GM12874 (cell line): ENCODE data around the gene TMCC3.

Experiments
- TF ChIP-seq, protein P1 (sequence below): IDR thresholded peaks from 2 replicates; pipeline ENCODE4 v1.5.1; 2011; ENCODE audit warnings: low read depth, mild to moderate bottlenecking, control low read depth, low read length, moderate library complexity; ENCODE audit not compliant: insufficient read depth

Gene TMCC3

DNA sequence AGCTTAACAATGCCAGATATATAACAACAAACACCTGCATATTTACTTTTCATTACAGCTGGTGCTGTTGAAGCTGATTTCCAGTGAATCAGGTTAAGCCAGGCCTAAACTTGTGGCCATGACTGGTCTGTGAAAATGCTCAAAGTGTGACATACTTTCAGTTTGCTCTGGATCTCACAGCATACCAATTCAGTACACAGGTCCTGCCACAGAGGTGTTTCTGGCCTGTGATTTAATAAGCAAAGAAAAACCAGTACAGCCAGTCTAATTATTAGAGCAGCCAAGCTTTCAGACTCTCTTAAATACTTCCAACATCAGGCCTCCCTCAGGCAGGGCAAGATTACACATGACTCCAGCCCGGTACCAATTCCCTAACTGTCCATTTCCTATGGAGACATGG lies 27.4 kb upstream of the TMCC3 start:
- TF ChIP-seq, protein P1, sequence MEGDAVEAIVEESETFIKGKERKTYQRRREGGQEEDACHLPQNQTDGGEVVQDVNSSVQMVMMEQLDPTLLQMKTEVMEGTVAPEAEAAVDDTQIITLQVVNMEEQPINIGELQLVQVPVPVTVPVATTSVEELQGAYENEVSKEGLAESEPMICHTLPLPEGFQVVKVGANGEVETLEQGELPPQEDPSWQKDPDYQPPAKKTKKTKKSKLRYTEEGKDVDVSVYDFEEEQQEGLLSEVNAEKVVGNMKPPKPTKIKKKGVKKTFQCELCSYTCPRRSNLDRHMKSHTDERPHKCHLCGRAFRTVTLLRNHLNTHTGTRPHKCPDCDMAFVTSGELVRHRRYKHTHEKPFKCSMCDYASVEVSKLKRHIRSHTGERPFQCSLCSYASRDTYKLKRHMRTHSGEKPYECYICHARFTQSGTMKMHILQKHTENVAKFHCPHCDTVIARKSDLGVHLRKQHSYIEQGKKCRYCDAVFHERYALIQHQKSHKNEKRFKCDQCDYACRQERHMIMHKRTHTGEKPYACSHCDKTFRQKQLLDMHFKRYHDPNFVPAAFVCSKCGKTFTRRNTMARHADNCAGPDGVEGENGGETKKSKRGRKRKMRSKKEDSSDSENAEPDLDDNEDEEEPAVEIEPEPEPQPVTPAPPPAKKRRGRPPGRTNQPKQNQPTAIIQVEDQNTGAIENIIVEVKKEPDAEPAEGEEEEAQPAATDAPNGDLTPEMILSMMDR, result no peak

DNA sequence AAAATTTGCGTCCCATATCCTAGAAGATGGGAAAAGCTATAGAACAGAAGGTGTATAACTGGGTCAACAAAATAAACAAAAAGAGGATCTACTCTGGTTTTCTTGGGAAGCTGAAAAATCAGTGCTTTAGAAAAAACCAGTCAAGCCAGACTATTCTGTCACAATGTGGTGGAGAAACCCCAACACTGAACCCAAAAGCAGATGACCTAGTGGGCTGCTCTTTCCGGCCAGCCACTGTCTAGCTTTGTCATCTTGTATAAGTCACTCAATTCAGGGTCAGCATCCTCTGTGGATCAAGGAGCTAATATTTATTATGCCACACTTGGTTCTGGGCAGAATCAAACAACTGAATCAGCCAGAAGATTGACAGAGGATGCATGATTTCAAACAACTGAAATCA lies 26.6 kb upstream of the TMCC3 start:
- TF ChIP-seq, protein P1, result no peak

DNA sequence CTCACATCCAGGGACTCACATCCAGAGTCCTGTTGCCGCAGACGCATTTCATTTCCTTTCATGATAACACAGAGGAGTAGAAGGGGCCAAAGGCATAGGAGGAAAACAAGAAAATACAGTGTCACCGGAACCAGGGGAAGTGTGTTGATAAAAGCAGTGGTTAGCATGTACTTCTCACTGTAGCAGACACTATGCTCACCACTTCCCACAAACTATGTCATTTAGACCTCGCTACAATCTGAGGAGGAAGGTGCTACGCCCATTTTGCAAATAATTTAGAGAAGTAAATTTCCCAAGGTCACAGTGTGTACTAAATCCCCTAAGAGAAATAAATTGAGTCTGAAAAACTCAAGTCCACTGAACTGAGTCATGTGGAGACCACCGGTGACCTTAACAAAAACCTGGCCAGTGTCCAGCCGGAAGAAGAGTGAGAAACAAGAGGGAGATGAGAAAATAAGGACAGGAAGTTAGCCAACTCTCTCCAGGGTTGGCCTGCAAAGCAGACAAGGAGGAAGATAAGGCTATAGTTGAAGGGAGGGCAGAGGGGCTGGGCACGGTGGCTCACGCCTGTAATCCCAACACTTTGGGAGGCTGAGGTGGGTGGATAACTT lies 25.8 kb upstream of the TMCC3 start:
- TF ChIP-seq, protein P1, result no peak

DNA sequence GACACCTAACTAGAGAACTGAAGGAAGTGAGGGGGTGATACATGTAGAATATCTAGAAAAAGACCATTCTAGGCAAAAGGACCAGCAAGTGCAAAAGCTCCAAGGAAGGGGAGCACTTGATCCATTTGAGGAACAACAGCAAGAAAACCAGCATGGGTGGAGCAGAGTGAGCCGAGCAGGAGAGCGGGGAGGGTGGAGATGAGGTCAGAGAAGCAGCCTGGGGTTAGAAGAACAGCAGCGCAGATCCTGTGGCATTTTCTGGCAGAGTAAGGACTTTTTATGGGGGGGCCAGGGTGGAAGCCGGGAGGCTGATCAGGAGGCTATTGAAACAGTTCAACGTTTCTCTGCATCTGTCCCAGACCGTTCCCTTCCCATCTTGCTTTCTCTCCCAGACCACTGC lies 24.5 kb upstream of the TMCC3 start:
- TF ChIP-seq, protein P1, result no peak

DNA sequence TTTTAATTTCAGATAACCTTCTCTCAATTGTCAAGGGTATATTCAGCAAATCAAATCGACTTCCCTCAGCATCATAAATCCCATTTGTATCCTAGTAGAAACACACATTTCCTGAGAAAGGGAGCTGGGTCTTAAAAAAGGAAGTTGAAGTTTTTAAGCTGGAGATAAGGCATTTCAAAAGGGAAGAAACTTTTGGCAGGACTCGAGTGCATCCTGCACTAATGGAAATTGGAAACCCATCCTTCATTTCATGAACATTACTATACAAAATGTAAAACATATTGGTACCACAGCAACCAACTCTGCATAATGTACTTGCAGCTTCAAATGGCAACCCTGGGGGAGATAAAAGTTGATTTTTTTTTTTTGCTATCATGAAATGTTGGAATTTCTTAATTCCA lies 23.7 kb upstream of the TMCC3 start:
- TF ChIP-seq, protein P1, result no peak

DNA sequence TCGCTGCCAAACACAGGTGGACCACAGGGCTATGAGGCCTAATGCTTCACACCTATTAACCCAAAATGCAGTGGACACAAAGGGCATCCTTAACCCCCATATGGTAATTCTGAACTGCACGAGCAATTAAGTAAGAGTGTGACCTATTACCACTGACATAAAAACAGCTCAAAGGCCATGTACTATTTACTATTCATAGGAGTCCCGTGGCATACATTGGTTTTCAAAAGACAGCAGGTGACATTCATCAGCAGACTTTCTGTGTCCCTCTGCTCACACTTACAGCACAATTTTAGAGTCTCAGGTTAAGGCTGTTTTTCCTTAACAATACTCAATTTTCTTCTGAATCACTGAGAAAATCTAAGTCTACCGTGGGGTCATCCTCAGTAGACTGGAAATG lies 23.1 kb upstream of the TMCC3 start:
- TF ChIP-seq, protein P1, result no peak

DNA sequence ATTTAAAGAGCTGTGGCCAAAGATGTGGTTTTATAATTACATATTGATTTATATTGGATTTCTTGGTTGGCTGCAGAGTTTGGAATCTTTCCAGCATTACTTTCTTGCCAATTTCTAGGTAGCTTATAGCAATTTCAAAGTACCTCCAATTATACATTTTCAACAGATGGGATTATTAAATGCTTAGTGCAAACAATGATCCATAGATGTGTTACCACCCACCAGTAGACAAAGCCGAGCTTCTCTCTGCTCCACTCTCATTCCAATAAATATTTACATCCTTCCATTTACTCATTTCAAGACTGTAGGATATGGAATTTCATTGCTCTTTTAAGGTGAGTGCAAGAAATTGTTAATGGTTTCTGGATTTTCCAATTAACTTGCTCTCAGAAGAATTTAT lies 21.6 kb upstream of the TMCC3 start:
- TF ChIP-seq, protein P1, result no peak
